B cell (primary cell): Measurements from ENCODE around the gene ZFR. TPM values are rescaled to one million over a fixed set of nuclear protein-coding genes. Genes with fewer than 3 reads are reported as not detected.

Experiments
- ATAC-seq: fragments of 200-7000 bp; cut with Tn5 transposase; one replicate; pipeline ENCODE4 v1.10.0; 2021; ENCODE audit warnings: low read depth, mild to moderate bottlenecking, moderate number of reproducible peaks, moderate library complexity
- CTCF ChIA-PET: fragments of 350-600 bp; sonication (Branson Sonifier 250); formaldehyde crosslinking; loops from one replicate; lab custom pipeline; 2021; ENCODE audit warnings: antibody characterized with exemption, inconsistent platforms; lab: Charles Lee
- POLR2A ChIA-PET: fragments of 350-600 bp; sonication (Branson Sonifier 250); formaldehyde crosslinking; loops from one replicate; lab custom pipeline; 2021; ENCODE audit warnings: antibody characterized with exemption; lab: Charles Lee
- DNase-seq: peaks from one replicate; pipeline ENCODE4 v3.0.0; 2013
- H2AFZ ChIP-seq: 2 replicates; pipeline ENCODE4 v1.6.1; 2012; ENCODE audit warnings: mild to moderate bottlenecking, low read depth, low read length; ENCODE audit not compliant: insufficient read depth, poor library complexity, severe bottlenecking
- H3K27ac ChIP-seq, 2 donors: 1 replicate in 1 of 2; 2 replicates in 1 of 2; pipeline ENCODE4 v1.5.1; 2012 to 2013; ENCODE audit warnings: low read length in 2 of 2, mild to moderate bottlenecking in 2 of 2, moderate library complexity in 1 of 2
- H3K27me3 ChIP-seq, 4 experiments: fragments of 200-600 bp in 1 of 4; sonication (generic) in 1 of 4; replicated peaks in 1 of 4; 1 replicate in 2 of 4; 2 replicates in 2 of 4; pipeline versions ENCODE4 v1.6.1 to v1.7.0; 2013 to 2016; ENCODE audit warnings: low read length in 3 of 4, mild to moderate bottlenecking in 2 of 4, mixed read lengths in 1 of 4, moderate library complexity in 1 of 4; ENCODE audit not compliant: insufficient read depth in 4 of 4, control insufficient read depth in 3 of 4; ENCODE audit errors: control extremely low read depth in 1 of 4
- H3K36me3 ChIP-seq, 2 experiments: replicated peaks in 1 of 2; 1 replicate in 1 of 2; 2 replicates in 1 of 2; pipeline versions ENCODE4 v1.6.1 to v1.7.1; 2013; ENCODE audit warnings: low read length in 1 of 2; ENCODE audit not compliant: insufficient read depth in 2 of 2, control insufficient read depth in 1 of 2; ENCODE audit errors: control extremely low read depth in 1 of 2, extremely low read depth in 1 of 2
- H3K4me1 ChIP-seq, 2 donors: fragments of 200-600 bp in 1 of 2; sonication (generic) in 1 of 2; 1 replicate in 1 of 2; 2 replicates in 1 of 2; pipeline versions ENCODE4 v1.5.1 to v1.6.1; 2013 to 2017; ENCODE audit warnings: low read length in 2 of 2; ENCODE audit not compliant: control insufficient read depth in 2 of 2, insufficient read depth in 2 of 2
- H3K4me2 ChIP-seq: replicated peaks from 2 replicates; pipeline ENCODE3; 2012; ENCODE audit warnings: mild to moderate bottlenecking, low read depth, low read length; ENCODE audit not compliant: poor library complexity, severe bottlenecking
- H3K4me3 ChIP-seq, 5 experiments: fragments of 200-600 bp in 1 of 5; sonication (generic) in 1 of 5; 1 replicate in 3 of 5; 2 replicates in 2 of 5; pipeline versions ENCODE4 v1.5.1 to v1.7.0; 2011 to 2016; ENCODE audit warnings: low read length in 4 of 5, mild to moderate bottlenecking in 4 of 5, low read depth in 2 of 5, control low read depth in 1 of 5, moderate library complexity in 1 of 5; ENCODE audit not compliant: insufficient read depth in 1 of 5; ENCODE audit errors: control extremely low read depth in 1 of 5, extremely low read depth in 1 of 5
- H3K79me2 ChIP-seq: fragments of 200-600 bp; sonication (generic); one replicate; pipeline ENCODE4 v1.6.0; 2016; ENCODE audit warnings: low read length; ENCODE audit not compliant: control insufficient read depth, insufficient read depth
- H3K9ac ChIP-seq: fragments of 200-600 bp; sonication (generic); 2 replicates; pipeline ENCODE4 v1.6.1; 2017; ENCODE audit warnings: mild to moderate bottlenecking, low read length, moderate library complexity
- H3K9me3 ChIP-seq, 3 donors: one replicate each; pipeline versions ENCODE4 v1.6.1 to v1.7.1; 2013; ENCODE audit warnings: low read length in 2 of 3; ENCODE audit not compliant: control insufficient read depth in 2 of 3, insufficient read depth in 1 of 3; ENCODE audit errors: control extremely low read depth in 1 of 3
- H4K20me1 ChIP-seq: 2 replicates; pipeline ENCODE4 v1.6.0; 2012; ENCODE audit warnings: mild to moderate bottlenecking, low read length; ENCODE audit not compliant: insufficient read depth, control insufficient read depth, poor library complexity, severe bottlenecking
- H3K27ac Mint-ChIP-seq: one replicate; pipeline ENCODE4 v1.8.0; 2021; ENCODE audit warnings: mixed read lengths
- H3K27me3 Mint-ChIP-seq: one replicate; pipeline ENCODE4 v1.8.0; 2021; ENCODE audit warnings: mixed read lengths
- H3K4me1 Mint-ChIP-seq: one replicate; pipeline ENCODE4 v1.8.0; 2021; ENCODE audit warnings: mixed read lengths
- H3K4me3 Mint-ChIP-seq: one replicate; pipeline ENCODE4 v1.8.0; 2021; ENCODE audit warnings: mixed read lengths
- H3K9me3 Mint-ChIP-seq: one replicate; pipeline ENCODE4 v1.8.0; 2022; ENCODE audit warnings: mixed read lengths; ENCODE audit not compliant: insufficient read depth
- EZH2 ChIP-seq: IDR thresholded peaks from 2 replicates; pipeline ENCODE4 v1.6.1; 2012; ENCODE audit warnings: borderline replicate concordance, low read depth, mild to moderate bottlenecking, moderate library complexity, low read length; ENCODE audit not compliant: insufficient read depth, poor library complexity, severe bottlenecking
- WGBS: methylation state at CpG from one replicate; pipeline ENCODE4 v1.1.5; 2013; ENCODE audit warnings: missing lambda C conversion rate; ENCODE audit not compliant: insufficient coverage; 5-methylcytosine and 5-hydroxymethylcytosine counted together
- intact Hi-C: fragments of 100-400 bp; cut with micrococcal nuclease; formaldehyde crosslinking; loops from one replicate; pipeline ENCODE4 v1.10.0; 2022
- polyA plus RNA-seq: library from polyadenylated mRNA; depleted of rRNA; stranded (reverse); fragments of >200 nt; gene quantifications from 2 replicates; pipeline ENCODE4 v1.2.3, GENCODE V29; 2012
- total RNA-seq, 2 donors: library from RNA; stranded (reverse); fragments of 120-200 nt in 1 of 2; gene quantifications; 1 replicate in 1 of 2; 2 replicates in 1 of 2; pipeline versions ENCODE4 v1.2.3 to v1.2.4, GENCODE V29; 2013 to 2022
- TF ChIP-seq, protein P1 (sequence below): fragments of 200-600 bp; IDR thresholded peaks from one replicate; pipeline ENCODE4 v1.8.0; 2022; ENCODE audit warnings: antibody characterized with exemption, mild to moderate bottlenecking

The ZFR gene
- total and polyA plus RNA-seq, 2 donors (not counting 1 experiment from before 2014, with no cell fraction given): 31.4 to 69.0 TPM

DNA sequence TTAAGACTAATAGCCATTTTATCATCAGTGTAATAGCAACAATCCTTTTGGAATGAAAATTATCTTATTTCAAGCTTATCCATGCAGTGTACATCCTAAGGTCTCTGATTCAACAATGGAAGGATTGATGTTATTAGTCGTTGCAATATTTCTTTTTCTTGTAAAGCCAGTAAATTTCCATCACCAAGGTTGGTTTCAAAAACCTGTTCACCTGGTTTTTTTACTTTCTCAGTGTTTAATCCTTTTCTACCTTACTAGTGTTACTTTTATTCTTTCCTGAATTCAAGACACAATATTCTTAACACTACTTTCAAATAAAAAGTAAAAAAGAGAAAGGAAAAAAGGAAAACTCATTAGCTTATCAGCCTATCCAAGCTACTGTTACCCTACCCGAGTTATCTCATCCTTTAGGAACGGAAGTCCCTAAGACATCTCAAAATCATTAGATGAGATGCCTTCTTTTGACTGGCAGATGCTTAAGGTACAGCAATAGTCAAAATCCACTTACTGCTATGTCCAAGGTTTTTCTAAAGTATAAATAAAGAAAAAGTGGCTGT, 5.4 kb downstream of the ZFR start:
- no peak for ATAC-seq
- H3K9me3 ChIP-seq: no peaks in the 10 kb centered on the region
- no CpG with 5 or more reads among the region's 3 CpGs for WGBS
- ChIA-PET CTCF (interaction anchor here (1.2 to 1.4 kb wide), 2 partner anchors 50 to 150 kb away, joined by 3 to 6 read pairs; no protein-coding TSS in a partner anchor), POLR2A (interaction anchor here (0.7 kb wide), 1 partner anchor 151 kb away, joined by 3 read pairs; no protein-coding TSS in a partner anchor)
- peaks cover 54% of the 10 kb centered on the region for H3K4me1 Mint-ChIP-seq
- no peak overlapping the region for H3K27ac ChIP-seq
- no peaks in the 10 kb centered on the region for H3K9me3 Mint-ChIP-seq
- intact Hi-C loops: no loop called here
- H3K4me1 ChIP-seq: peaks cover 11 to 13% of the 10 kb centered on the region in 2 donors
- no peak overlapping the region for H3K4me2 ChIP-seq
- H3K4me3 ChIP-seq: no peak overlapping the region
- H3K27me3 Mint-ChIP-seq: no peaks in the 10 kb centered on the region
- DNase-seq: no peak
- H2AFZ ChIP-seq: no peak overlapping the region
- no peaks in the 10 kb centered on the region for H3K27me3 ChIP-seq
- peaks cover 58% of the 10 kb centered on the region for H4K20me1 ChIP-seq
- no peak overlapping the region for H3K4me3 Mint-ChIP-seq
- TF ChIP-seq EZH2: no peak
- TF ChIP-seq, protein P1, sequence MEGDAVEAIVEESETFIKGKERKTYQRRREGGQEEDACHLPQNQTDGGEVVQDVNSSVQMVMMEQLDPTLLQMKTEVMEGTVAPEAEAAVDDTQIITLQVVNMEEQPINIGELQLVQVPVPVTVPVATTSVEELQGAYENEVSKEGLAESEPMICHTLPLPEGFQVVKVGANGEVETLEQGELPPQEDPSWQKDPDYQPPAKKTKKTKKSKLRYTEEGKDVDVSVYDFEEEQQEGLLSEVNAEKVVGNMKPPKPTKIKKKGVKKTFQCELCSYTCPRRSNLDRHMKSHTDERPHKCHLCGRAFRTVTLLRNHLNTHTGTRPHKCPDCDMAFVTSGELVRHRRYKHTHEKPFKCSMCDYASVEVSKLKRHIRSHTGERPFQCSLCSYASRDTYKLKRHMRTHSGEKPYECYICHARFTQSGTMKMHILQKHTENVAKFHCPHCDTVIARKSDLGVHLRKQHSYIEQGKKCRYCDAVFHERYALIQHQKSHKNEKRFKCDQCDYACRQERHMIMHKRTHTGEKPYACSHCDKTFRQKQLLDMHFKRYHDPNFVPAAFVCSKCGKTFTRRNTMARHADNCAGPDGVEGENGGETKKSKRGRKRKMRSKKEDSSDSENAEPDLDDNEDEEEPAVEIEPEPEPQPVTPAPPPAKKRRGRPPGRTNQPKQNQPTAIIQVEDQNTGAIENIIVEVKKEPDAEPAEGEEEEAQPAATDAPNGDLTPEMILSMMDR: no peak
- no peak overlapping the region for H3K27ac Mint-ChIP-seq
- no peak overlapping the region for H3K9ac ChIP-seq
- H3K79me2 ChIP-seq: peaks cover 98% of the 10 kb centered on the region
- peaks cover 0 to 2% of the 10 kb centered on the region in 2 experiments for H3K36me3 ChIP-seq

DNA sequence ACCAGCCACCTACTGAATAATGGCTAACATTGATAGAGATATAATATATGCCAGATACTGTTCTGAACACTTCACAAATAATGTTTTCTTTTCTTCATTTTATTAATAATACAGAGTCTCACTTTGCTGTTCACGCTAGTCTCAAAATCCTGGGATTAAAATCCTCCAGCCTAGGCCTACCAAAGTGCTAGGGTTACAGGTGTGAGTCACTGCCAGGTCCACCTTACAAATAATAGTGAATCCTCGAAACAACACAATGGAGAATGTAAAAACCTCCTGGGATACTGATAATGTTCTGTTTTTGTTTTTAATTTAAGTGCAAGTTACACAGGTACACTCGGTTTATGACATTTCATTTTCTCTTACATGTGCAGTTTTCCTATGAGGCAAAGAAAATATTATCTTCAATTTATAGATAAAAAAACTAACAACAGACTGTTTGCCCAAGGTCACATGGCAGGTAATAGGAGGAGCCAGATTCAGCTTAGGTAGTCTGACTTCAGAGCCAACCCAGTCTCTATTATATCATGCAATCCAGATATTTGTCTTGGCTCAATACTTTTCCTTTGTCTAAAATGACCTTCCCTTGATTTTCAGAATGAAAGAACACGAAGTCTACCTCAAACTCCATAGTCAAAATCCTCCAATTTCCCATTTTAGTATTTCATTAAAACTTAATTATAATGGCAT, 7.8 kb downstream of the ZFR start:
- H3K27ac Mint-ChIP-seq: no peak overlapping the region
- H3K27me3 ChIP-seq: no peaks in the 10 kb centered on the region
- no peak overlapping the region for H3K9ac ChIP-seq
- DNase-seq (no peak), ATAC-seq (no peak)
- intact Hi-C loops: no loop called here
- H2AFZ ChIP-seq: no peak overlapping the region
- CTCF ChIA-PET: no interaction called here
- no peak overlapping the region for H3K4me2 ChIP-seq
- H3K79me2 ChIP-seq: peaks cover 99% of the 10 kb centered on the region
- no peak overlapping the region for H3K4me3 Mint-ChIP-seq
- peaks cover 1% of the 10 kb centered on the region for H3K9me3 Mint-ChIP-seq
- H3K27ac ChIP-seq: no peak overlapping the region
- peaks cover 67% of the 10 kb centered on the region for H4K20me1 ChIP-seq
- no CpG with 5 or more reads among the region's 4 CpGs for WGBS
- POLR2A ChIA-PET: no interaction called here
- peaks cover 0 to 2% of the 10 kb centered on the region in 2 experiments for H3K36me3 ChIP-seq
- H3K4me1 Mint-ChIP-seq: peaks cover 55% of the 10 kb centered on the region
- no peaks in the 10 kb centered on the region for H3K27me3 Mint-ChIP-seq
- H3K9me3 ChIP-seq: peaks cover 0 to 4% (median 0%) of the 10 kb centered on the region in 3 donors
- TF ChIP-seq EZH2: no peak
- TF ChIP-seq, protein P1: no peak
- H3K4me1 ChIP-seq: peaks cover 3 to 10% of the 10 kb centered on the region in 2 donors
- H3K4me3 ChIP-seq: no peak overlapping the region
